Small intestine (tissue), 16 donors: ENCODE measurements around the gene PRELP. TPM values are rescaled to one million over a fixed set of nuclear protein-coding genes. Genes with fewer than 3 reads are reported as not detected.

Experiments
- DNase-seq, 2 donors: peaks; one replicate each; pipeline versions ENCODE4 v3.0.0 to v3.0.0-alpha.2; 2013
- FAIRE-seq: peaks from 2 replicates; lab custom pipeline; 2012; peaks lifted over from hg19 to GRCh38; lab: Jason Lieb, UNC
- H3K27ac ChIP-seq, 3 donors: one replicate each; pipeline ENCODE4 v1.5.1; 2013; ENCODE audit warnings: low read length in 2 of 3, mild to moderate bottlenecking in 2 of 3, control low read depth in 1 of 3, inconsistent platforms in 1 of 3, low read depth in 1 of 3, moderate library complexity in 1 of 3
- H3K27me3 ChIP-seq, 3 donors: one replicate each; pipeline ENCODE4 v1.6.1; 2013; ENCODE audit warnings: low read length in 3 of 3, inconsistent platforms in 1 of 3; ENCODE audit not compliant: control insufficient read depth in 3 of 3, insufficient read depth in 3 of 3
- H3K36me3 ChIP-seq, 3 donors: one replicate each; pipeline ENCODE4 v1.6.1; 2013; ENCODE audit warnings: low read length in 3 of 3, inconsistent platforms in 1 of 3, low read depth in 1 of 3, mild to moderate bottlenecking in 1 of 3, moderate library complexity in 1 of 3; ENCODE audit not compliant: control insufficient read depth in 3 of 3, insufficient read depth in 2 of 3
- H3K4me1 ChIP-seq, 3 donors: one replicate each; pipeline ENCODE4 v1.6.1; 2013; ENCODE audit warnings: low read length in 2 of 3, inconsistent platforms in 1 of 3, low read depth in 1 of 3, mild to moderate bottlenecking in 1 of 3, moderate library complexity in 1 of 3; ENCODE audit not compliant: control insufficient read depth in 3 of 3, insufficient read depth in 2 of 3
- H3K4me3 ChIP-seq, 3 donors: one replicate each; pipeline ENCODE4 v1.5.1; 2013; ENCODE audit warnings: low read length in 3 of 3, control low read depth in 1 of 3, inconsistent platforms in 1 of 3, low read depth in 1 of 3, mild to moderate bottlenecking in 1 of 3, moderate library complexity in 1 of 3
- H3K9me3 ChIP-seq, 2 donors: one replicate each; pipeline ENCODE4 v1.6.1; 2013; ENCODE audit warnings: low read depth in 1 of 2, low read length in 1 of 2; ENCODE audit not compliant: control insufficient read depth in 2 of 2, insufficient read depth in 1 of 2
- WGBS, 3 donors: extraction: QIAGEN DNeasy Blood & Tissue Kit; methylation state at CpG; one replicate each; pipeline ENCODE4 v1.1.7; 2013; 5-methylcytosine and 5-hydroxymethylcytosine counted together
- long read RNA-seq, 10 donors: transcript quantifications; one replicate each; lab custom pipeline, GENCODE V29; 2026
- polyA plus RNA-seq, 4 donors: library from polyadenylated mRNA; stranded (reverse) in 3 of 4; unstranded in 1 of 4; fragments of 200-250 nt in 3 of 4; fragments of 120-200 nt in 1 of 4; gene quantifications; one replicate each; pipeline versions ENCODE4 v1.2.1 to v1.2.3, GENCODE V29; 2013
- donor health status: healthy with polysubstance abuse.
- donor health status: control.
- donor health status: control.
- donor health status: Bipolar disorder and iron deficiency.
- donor health status: healthy.

PRELP gene
- polyA plus RNA-seq, result 10 to 100 TPM in 1 of 4 donors, under 1 TPM in 3; 0.22 to 27.0 (median 0.46) TPM
- long read RNA-seq, donor 1, result 0 reads
- long read RNA-seq, donor 2, result 0 reads
- long read RNA-seq, donor 3, full-length matches to known transcripts, result 1 of 1 reads
- long read RNA-seq, donor 3, partial matches to known transcripts, result 0 of 1 reads
- long read RNA-seq, donor 3, other reads (novel, unspliced or antisense), result 0 of 1 reads
- long read RNA-seq, donor 4, result 0 reads
- long read RNA-seq, donor 5, result 0 reads
- long read RNA-seq, donor 6, full-length matches to known transcripts, result 3 of 3 reads
- long read RNA-seq, donor 6, partial matches to known transcripts, result 0 of 3 reads
- long read RNA-seq, donor 6, other reads (novel, unspliced or antisense), result 0 of 3 reads
- long read RNA-seq, donor 7, result 0 reads
- long read RNA-seq, donor 8, full-length matches to known transcripts, result 1 of 1 reads
- long read RNA-seq, donor 8, partial matches to known transcripts, result 0 of 1 reads
- long read RNA-seq, donor 8, other reads (novel, unspliced or antisense), result 0 of 1 reads
- long read RNA-seq, donor 9, full-length matches to known transcripts, result 2 of 2 reads
- long read RNA-seq, donor 9, partial matches to known transcripts, result 0 of 2 reads
- long read RNA-seq, donor 9, other reads (novel, unspliced or antisense), result 0 of 2 reads
- long read RNA-seq, donor 10, full-length matches to known transcripts, result 8 of 17 reads
- long read RNA-seq, donor 10, partial matches to known transcripts, result 9 of 17 reads
- long read RNA-seq, donor 10, other reads (novel, unspliced or antisense), result 0 of 17 reads

DNA sequence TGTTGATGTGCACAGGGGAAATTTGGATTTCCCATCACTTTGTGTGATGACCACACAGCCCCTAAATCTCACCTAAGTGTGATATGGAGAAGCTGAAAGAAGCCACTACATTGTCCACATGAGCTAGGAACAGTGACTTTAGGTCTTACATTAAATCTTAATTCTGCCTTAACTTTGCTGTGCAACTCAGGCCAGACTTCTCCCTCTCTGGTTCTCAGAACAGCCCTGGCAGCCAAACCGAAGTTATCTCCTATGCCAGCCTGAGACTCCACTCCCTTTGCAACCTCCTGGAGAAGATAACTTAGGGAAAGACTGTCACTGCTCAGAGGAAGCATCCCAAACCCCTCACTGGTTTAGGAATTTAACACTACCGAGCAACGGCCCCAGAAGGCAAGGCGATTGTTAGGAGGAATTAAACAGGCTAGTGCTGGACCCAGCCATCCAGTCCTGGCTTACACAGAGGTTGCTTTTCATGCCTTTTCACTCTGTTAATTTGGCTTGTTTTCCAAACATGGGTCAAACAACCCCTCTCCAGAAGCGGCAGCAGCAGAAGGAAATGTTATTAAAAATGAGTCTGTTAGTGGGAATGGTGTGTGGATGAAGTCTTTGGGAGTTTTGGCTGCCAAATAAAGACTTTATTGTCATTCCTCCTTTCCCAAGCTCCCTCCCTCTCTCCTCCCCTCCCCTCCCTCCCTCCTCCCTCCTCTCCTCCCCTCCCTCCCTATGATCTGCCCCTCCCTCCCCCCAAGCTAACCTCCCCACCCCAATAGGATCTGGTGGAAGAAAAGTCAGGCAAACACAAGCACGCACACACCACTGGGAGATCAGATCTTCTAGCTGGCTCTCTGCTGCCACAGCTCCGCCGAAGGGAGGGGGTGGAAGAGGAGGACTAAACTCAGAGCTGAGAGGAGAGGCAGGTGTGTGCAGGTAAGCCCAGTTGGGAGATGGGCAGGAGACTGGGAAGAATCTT lies at the start of gene PRELP:
TSS of gene PRELP (plus strand) at position 795 of the 970 bp plus-strand sequence. CDS start 7,379 bp downstream, outside the sequence.
- Histone ChIP-seq H3K27ac (peak within 1 kb of the TSS in 2 of 3 donors; percentile 17 to 50), H3K27me3 (no peaks in the 10 kb centered on the region), H3K36me3 (no peaks in the 10 kb centered on the region), H3K9me3 (no peaks in the 10 kb centered on the region), H3K4me3 (no peak within 1 kb of the TSS), H3K4me1 (peaks cover 0 to 9% (median 0%) of the 10 kb centered on the region in 3 donors)
- peak; percentile 37 to 41 for DNase-seq
- no peak for FAIRE-seq
- WGBS, 3 donors, result 10 to 30% (median 20%) methylated on average over 8 of the region's 8 CpGs

DNA sequence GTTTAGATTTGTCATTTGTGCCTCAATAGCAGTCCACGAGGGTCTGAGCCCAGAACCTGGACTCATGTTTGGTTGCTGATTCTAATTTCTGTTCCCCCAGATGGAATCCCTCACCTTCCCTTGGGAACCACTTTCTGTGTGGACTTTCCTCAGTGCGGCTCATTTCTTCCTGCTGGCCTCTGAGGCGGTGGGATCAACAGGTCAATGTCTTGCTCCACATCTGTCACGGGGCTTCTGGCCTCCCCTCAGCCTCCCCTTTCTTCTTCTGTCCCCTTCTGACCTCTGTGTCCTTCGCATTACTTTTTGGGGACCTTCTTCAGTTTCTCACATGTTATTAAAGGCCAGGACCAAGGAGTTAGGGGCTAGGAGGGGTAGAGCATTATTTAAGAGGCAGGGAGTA lies 49.2 kb upstream of the PRELP start:
- H3K4me1 ChIP-seq, result peaks cover 0 to 54% (median 3%) of the 10 kb centered on the region in 3 donors
- peaks cover 0 to 5% (median 3%) of the 10 kb centered on the region in 3 donors for H3K36me3 ChIP-seq
- H3K9me3 ChIP-seq, result no peaks in the 10 kb centered on the region
- no peaks in the 10 kb centered on the region for H3K27me3 ChIP-seq
- 11 to 54% (median 42%) methylated on average over 5 of the region's 5 CpGs for WGBS, 3 donors
- peak overlapping the region; percentile 73 to 81 (median 76) for H3K27ac ChIP-seq
- peak; percentile 58 to 62 for DNase-seq
- FAIRE-seq, result no peak
- peak overlapping the region in 2 of 3 donors; percentile 2 to 28 for H3K4me3 ChIP-seq

DNA sequence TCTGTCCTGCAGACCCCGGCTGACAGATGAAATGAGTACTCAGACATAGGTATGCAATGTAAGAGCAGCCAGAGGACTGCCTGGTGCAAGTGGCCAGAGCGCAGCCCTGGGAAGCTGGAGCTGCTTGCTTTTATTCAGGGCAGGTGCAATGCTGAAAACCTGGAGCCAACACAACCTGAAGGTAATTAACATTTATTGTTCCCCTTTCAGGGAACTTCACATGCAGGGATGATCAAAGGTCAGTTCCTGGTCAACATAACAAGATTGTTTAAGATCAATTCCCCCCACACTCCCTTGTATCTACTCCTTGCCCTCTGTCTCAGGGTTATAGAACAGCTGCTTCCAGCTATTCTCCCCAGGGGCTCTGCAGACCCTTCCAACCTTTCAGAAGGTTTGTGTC lies 48.7 kb upstream of the PRELP start:
- peak; percentile 93 to 97 for DNase-seq
- no peak for FAIRE-seq
- Histone ChIP-seq H3K4me3 (peak overlapping the region in 2 of 3 donors; percentile 36 to 72), H3K36me3 (peaks cover 0 to 5% (median 3%) of the 10 kb centered on the region in 3 donors), H3K27me3 (no peaks in the 10 kb centered on the region), H3K27ac (peak overlapping the region; percentile 73 to 81 (median 76)), H3K9me3 (no peaks in the 10 kb centered on the region), H3K4me1 (peaks cover 0 to 52% (median 3%) of the 10 kb centered on the region in 3 donors)
- WGBS, 3 donors, result 18 to 61% (median 31%) methylated on average over 2 of the region's 2 CpGs

DNA sequence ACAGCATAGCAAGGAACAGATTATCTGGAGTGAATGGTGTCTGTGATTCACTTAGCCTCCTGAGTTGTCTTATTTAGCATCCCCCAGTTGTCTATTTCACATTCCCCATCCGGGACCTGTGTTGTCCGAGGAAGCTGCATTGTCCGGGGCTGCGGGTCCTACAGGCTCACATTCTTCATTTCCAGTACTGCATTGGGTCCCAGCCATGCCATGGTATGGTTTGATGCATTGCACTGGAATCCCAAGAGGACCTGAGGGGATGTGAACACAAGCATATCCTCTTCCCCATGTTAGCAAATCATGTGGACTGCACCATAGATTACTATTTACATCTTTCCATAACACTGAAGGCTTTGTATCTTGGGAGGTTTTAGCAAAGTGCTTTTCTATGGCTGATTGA lies 48.2 kb upstream of the PRELP start:
- Histone ChIP-seq H3K4me3 (peak overlapping the region in 2 of 3 donors; percentile 36 to 72), H3K4me1 (peaks cover 0 to 49% (median 3%) of the 10 kb centered on the region in 3 donors), H3K27me3 (no peaks in the 10 kb centered on the region), H3K36me3 (peaks cover 0 to 3% (median 0%) of the 10 kb centered on the region in 3 donors), H3K27ac (peak overlapping the region; percentile 68 to 81 (median 73)), H3K9me3 (no peaks in the 10 kb centered on the region)
- WGBS, 3 donors, result 23 to 61% (median 41%) methylated on average over 4 of the region's 4 CpGs
- DNase-seq, result no peak
- no peak for FAIRE-seq

GRCh38 chr1:203428981-203429599 lies 46.5 kb upstream of the PRELP start:
- DNase-seq, result peak; percentile 85 to 98
- Histone ChIP-seq H3K4me1 (peaks cover 0 to 40% (median 3%) of the 10 kb centered on the region in 3 donors), H3K27me3 (no peaks in the 10 kb centered on the region), H3K9me3 (no peaks in the 10 kb centered on the region), H3K4me3 (peak overlapping the region in 2 of 3 donors; percentile 36 to 72), H3K36me3 (peaks cover 0 to 3% (median 0%) of the 10 kb centered on the region in 3 donors), H3K27ac (peak overlapping the region; percentile 70 to 89 (median 81))
- WGBS, 3 donors, result 13 to 48% (median 25%) methylated on average over 11 of the region's 11 CpGs
- FAIRE-seq, result no peak

GRCh38 chr1:203435615-203436014 lies 40.0 kb upstream of the PRELP start:
- no peaks in the 10 kb centered on the region for H3K36me3 ChIP-seq
- no peak overlapping the region for H3K27ac ChIP-seq
- H3K4me3 ChIP-seq, result no peak overlapping the region
- no peak for DNase-seq
- 87 to 92% (median 88%) methylated on average over 7 of the region's 7 CpGs for WGBS, 3 donors
- H3K9me3 ChIP-seq, result no peaks in the 10 kb centered on the region
- peaks cover 5 to 23% (median 6%) of the 10 kb centered on the region in 3 donors for H3K4me1 ChIP-seq
- FAIRE-seq, result no peak
- H3K27me3 ChIP-seq, result no peaks in the 10 kb centered on the region

DNA sequence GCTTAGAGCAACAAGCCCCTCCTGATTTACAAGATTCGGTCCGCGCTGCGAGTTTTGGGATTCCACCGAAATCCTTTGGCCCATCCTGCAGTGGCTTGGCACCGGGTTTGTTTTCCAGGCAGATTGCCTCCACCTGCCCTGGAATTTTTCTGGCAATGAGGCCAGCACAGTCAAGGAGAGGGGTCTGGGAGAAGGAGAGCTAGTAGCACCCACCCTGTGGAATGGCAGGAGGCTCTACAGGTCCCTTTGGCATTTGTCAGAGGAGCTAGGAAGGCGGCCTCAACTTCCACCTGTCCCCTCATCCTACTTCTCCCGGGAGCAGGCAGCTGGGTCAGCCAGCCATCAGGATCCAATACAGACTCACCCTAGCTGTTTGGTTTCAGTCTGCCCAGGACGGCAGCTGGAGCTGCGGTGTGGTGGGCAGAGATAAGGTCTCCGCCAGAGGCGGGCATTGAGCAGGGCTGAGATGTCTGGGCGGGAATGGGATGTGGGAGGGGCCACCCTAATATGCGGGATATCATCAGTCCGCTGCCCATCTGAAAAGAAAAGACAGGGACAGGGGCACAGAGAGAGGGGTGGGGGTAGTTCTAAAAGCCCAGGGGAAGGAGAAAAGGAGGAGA lies 37.8 kb upstream of the PRELP start:
- no peak overlapping the region for H3K27ac ChIP-seq
- no peaks in the 10 kb centered on the region for H3K9me3 ChIP-seq
- H3K4me3 ChIP-seq, result no peak overlapping the region
- H3K4me1 ChIP-seq, result peaks cover 5 to 25% (median 6%) of the 10 kb centered on the region in 3 donors
- peaks cover 0 to 2% (median 0%) of the 10 kb centered on the region in 3 donors for H3K27me3 ChIP-seq
- WGBS, 3 donors, result 32 to 69% (median 44%) methylated on average over 15 of the region's 15 CpGs
- FAIRE-seq (no peak), DNase-seq (no peak)
- H3K36me3 ChIP-seq, result no peaks in the 10 kb centered on the region
